Measurements from ENCODE around the gene SDSL. TPM values are rescaled to one million over a fixed set of nuclear protein-coding genes. Genes with fewer than 3 reads are reported as not detected.
A peak's percentile ranks its signal among the peaks of the same experiment; 100 is the strongest.

The SDSL gene
- total and polyA plus RNA-seq, 2 of the 13 experiments (the other 11 are each of a cell fraction or from before 2014, with no cell fraction given), result 1.2 to 1.7 TPM

DNA sequence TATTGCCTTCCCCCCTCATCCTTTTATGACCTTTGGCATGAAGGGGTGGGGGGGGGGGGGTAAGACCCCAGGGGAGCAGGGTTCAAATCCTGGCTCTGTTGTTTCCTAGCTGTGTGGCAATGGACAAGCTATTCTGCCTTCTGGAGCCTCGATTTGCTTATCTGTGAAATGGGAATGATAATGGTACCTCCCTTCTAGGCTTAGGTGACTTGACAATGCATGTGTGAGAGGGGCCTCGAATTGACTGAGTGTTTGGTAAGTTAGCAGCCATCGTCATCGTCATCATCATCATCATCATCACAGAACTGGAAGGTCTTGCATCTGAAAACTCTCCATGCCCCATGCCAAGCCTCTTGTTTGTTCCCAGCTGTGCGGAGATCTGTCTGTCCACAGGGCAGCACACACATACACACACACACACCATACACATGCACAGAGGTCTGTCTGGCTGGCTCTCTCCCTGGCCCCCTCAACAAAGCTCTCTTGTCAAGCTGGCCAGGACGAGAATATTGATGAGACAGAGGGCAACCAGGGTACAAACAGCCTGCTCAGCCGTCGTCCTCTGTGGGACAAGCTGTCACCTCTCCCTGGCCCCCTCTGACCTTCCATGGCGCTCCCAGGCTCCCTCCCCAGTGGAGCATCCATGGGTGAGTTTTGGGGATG lies 12.6 kb upstream of the SDSL start:
- DNase-seq (ENCODE audit: low spot score) (no peak), FAIRE-seq (no peak), ATAC-seq (no peak)
- Histone ChIP-seq H3K4me1 (ENCODE audit: insufficient read depth, low read length) (peaks cover under 1% of the 10 kb centered on the region; the same call in 1 of the 2 replicates), H3K9ac (ENCODE audit: insufficient read depth, low read depth, low read length) (no peak overlapping the region), H3K4me2 (ENCODE audit: low read depth, low read length) (no peak overlapping the region), H3K79me2 (ENCODE audit: insufficient read depth, low read length) (no peaks in the 10 kb centered on the region), H4K20me1 (ENCODE audit: insufficient read depth, low read length) (no peaks in the 10 kb centered on the region), H3K9me3 (ENCODE audit: low read length) (no peaks in the 10 kb centered on the region), H3K36me3 (replicated peaks in 1 of 2; ENCODE audit: control insufficient read depth in 1 of 2, insufficient read depth in 2 of 2, low read length in 2 of 2) (no peaks in the 10 kb centered on the region), H3K4me3 (replicated peaks in 1 of 3; ENCODE audit: insufficient read depth in 1 of 3, low read depth in 2 of 3, low read length in 3 of 3) (no peak overlapping the region), H3K27ac (ENCODE audit: extremely low read length, insufficient read depth, low read length) (no peak overlapping the region), H3K27me3 (ENCODE audit: control insufficient read depth in 1 of 2, insufficient read depth in 2 of 2, low read length in 2 of 2) (peaks cover 1 to 5% of the 10 kb centered on the region in 2 experiments; a peak in 3 of 5 replicates), H2AFZ (ENCODE audit: low read length) (no peak overlapping the region)
- TF ChIP-seq ZNF629 (CRISPR knock-in tag; conservative IDR thresholded peaks at IDR 0.05), result peak; percentile 63
- TF ChIP-seq LRRFIP1 (CRISPR knock-in tag; conservative IDR thresholded peaks at IDR 0.05), result no peak
- TF ChIP-seq CREB1 (IDR thresholded peaks at IDR 0.05), result peak; percentile 61
- no peak for TF ChIP-seq CREB1 (CRISPR knock-in tag; IDR thresholded peaks at IDR 0.05)
- WGBS (ENCODE audit: low lambda C conversion rate), result 29% methylated on average over 8 of the region's 9 CpGs
- ChIA-PET CTCF (ENCODE audit: low intra/inter-chr PET ratio, low total read pairs) (no interaction called here), POLR2A (no interaction called here)
- BruUV-seq (replicated peaks), result no TSS peak
- intact Hi-C loops (cut with micrococcal nuclease; ENCODE audit: unreplicated experiment), result no loop called here
- in situ Hi-C loops (cut with HindIII; ENCODE audit: extremely low pct_ligation_motif_present, low pct_unique_long_range_greater_than_20kb), result no loop called here

DNA sequence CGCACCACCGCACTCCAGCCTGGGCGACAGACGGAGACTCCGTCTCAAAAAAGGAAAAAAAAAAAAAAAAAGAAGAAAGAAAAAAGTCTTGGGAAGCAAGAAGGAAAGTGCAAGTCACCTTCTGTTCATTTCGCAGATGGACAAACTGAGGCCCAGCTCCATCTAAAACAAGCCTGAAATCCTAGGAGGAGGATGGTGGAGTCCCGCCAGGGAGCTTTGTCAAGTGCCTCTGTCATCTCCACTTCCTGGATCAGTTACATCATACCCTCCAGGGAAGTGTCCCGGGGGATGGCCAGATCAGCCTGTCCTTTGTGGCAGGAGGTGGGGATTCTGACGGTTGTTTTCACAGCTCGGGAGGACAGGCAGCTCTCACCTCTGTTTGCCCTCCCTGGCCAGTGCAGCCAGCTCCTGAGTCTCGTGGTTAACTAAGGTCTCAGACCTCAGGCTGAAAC lies 8.7 kb upstream of the SDSL start:
- peak; percentile 56 for DNase-seq (ENCODE audit: low spot score)
- ChIA-PET POLR2A (no interaction called here), CTCF (ENCODE audit: low intra/inter-chr PET ratio, low total read pairs) (no interaction called here)
- intact Hi-C loops (cut with micrococcal nuclease; ENCODE audit: unreplicated experiment) (no loop called here), in situ Hi-C loops (cut with HindIII; ENCODE audit: extremely low pct_ligation_motif_present, low pct_unique_long_range_greater_than_20kb) (no loop called here)
- ATAC-seq, result peak; percentile 37
- H3K27me3 ChIP-seq (ENCODE audit: control insufficient read depth in 1 of 2, insufficient read depth in 2 of 2, low read length in 2 of 2), result 0 out of 5 replicates have a peak, but pooled peaks cover 0 to 4% of the 10 kb centered on the region in 2 experiments
- FAIRE-seq, result no peak
- H3K27ac ChIP-seq (ENCODE audit: extremely low read length, insufficient read depth, low read length), result no peak overlapping the region
- no TSS peak for BruUV-seq (replicated peaks)
- no peaks in the 10 kb centered on the region for H3K36me3 ChIP-seq (replicated peaks in 1 of 2; ENCODE audit: control insufficient read depth in 1 of 2, insufficient read depth in 2 of 2, low read length in 2 of 2)
- H3K79me2 ChIP-seq (ENCODE audit: insufficient read depth, low read length), result no peaks in the 10 kb centered on the region
- H3K4me3 ChIP-seq (replicated peaks in 1 of 3; ENCODE audit: insufficient read depth in 1 of 3, low read depth in 2 of 3, low read length in 3 of 3), result no peak overlapping the region
- no peak overlapping the region for H3K9ac ChIP-seq (ENCODE audit: insufficient read depth, low read depth, low read length)
- H3K4me1 ChIP-seq (ENCODE audit: insufficient read depth, low read length), result peaks cover 32% of the 10 kb centered on the region
- no peak overlapping the region for H2AFZ ChIP-seq (ENCODE audit: low read length)
- no peaks in the 10 kb centered on the region for H3K9me3 ChIP-seq (ENCODE audit: low read length)
- no peaks in the 10 kb centered on the region for H4K20me1 ChIP-seq (ENCODE audit: insufficient read depth, low read length)
- no peak overlapping the region for H3K4me2 ChIP-seq (ENCODE audit: low read depth, low read length)
- WGBS (ENCODE audit: low lambda C conversion rate), result 70% methylated on average over 7 of the region's 11 CpGs
- TF ChIP-seq, protein P1, sequence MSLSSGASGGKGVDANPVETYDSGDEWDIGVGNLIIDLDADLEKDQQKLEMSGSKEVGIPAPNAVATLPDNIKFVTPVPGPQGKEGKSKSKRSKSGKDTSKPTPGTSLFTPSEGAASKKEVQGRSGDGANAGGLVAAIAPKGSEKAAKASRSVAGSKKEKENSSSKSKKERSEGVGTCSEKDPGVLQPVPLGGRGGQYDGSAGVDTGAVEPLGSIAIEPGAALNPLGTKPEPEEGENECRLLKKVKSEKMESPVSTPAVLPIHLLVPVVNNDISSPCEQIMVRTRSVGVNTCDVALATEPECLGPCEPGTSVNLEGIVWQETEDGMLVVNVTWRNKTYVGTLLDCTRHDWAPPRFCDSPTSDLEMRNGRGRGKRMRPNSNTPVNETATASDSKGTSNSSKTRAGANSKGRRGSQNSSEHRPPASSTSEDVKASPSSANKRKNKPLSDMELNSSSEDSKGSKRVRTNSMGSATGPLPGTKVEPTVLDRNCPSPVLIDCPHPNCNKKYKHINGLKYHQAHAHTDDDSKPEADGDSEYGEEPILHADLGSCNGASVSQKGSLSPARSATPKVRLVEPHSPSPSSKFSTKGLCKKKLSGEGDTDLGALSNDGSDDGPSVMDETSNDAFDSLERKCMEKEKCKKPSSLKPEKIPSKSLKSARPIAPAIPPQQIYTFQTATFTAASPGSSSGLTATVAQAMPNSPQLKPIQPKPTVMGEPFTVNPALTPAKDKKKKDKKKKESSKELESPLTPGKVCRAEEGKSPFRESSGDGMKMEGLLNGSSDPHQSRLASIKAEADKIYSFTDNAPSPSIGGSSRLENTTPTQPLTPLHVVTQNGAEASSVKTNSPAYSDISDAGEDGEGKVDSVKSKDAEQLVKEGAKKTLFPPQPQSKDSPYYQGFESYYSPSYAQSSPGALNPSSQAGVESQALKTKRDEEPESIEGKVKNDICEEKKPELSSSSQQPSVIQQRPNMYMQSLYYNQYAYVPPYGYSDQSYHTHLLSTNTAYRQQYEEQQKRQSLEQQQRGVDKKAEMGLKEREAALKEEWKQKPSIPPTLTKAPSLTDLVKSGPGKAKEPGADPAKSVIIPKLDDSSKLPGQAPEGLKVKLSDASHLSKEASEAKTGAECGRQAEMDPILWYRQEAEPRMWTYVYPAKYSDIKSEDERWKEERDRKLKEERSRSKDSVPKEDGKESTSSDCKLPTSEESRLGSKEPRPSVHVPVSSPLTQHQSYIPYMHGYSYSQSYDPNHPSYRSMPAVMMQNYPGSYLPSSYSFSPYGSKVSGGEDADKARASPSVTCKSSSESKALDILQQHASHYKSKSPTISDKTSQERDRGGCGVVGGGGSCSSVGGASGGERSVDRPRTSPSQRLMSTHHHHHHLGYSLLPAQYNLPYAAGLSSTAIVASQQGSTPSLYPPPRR (CRISPR knock-in tag; IDR thresholded peaks at IDR 0.05; ENCODE audit: borderline replicate concordance), result no peak
- TF ChIP-seq KAT2B (IDR thresholded peaks at IDR 0.05; ENCODE audit: borderline replicate concordance, low read depth, low read length), result no peak
- peak; percentile 70 for TF ChIP-seq ELF1 (CRISPR knock-in tag; IDR thresholded peaks at IDR 0.05)
- TF ChIP-seq ELK4 (CRISPR knock-in tag; IDR thresholded peaks at IDR 0.05; ENCODE audit: borderline replicate concordance), result no peak
- peak; percentile 58 for TF ChIP-seq SAP130 (CRISPR knock-in tag; IDR thresholded peaks at IDR 0.05; ENCODE audit: low read depth)
